ENCODE results near the gene SH2B3. TPM values are rescaled to one million over a fixed set of nuclear protein-coding genes. Genes with fewer than 3 reads are reported as not detected.

Gene SH2B3
- total RNA-seq, 1 experiment from 2014 or later = 40.3 TPM

DNA sequence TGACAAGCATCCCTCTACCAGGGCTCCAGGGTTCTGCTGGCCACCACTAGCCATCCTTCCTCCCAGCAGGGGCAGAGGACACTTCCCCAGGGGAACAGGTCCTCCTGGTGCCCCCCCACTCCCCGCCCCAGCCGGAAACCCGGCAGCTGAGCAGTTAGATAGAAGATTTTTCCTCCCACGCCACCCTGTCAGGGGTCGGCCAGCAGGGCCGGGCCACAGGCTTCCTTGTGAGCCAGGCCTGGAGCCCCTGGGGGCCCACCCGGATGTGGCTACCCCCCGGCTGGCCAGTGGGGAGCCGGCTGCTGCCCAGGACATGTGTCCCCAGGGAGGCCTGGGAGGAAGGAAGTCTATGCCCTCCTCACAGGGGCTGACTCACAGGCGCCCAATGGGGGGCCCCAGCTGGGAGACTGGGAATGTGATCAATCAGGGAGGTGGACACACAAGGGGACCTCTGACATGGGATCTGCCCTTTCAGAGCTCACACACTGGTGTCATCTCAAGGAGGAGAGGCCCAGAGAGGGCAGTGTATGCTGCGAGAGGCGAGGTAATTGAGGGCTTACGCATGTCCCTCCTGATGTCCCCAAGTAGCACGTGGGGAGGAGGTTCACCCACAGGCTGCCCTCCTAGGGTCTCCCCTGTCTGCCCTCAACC, 4.2 kb downstream of the SH2B3 start:
- H3K23me2 ChIP-seq (ENCODE audit: insufficient read length, low read depth, low read length, poor library complexity, severe bottlenecking) = peaks cover 13% of the 10 kb centered on the region

More for the DNA sequence above, 4.2 kb downstream of the SH2B3 start:
- Histone ChIP-seq H3K27ac (ENCODE audit: insufficient read length, low read depth, low read length) (no peak overlapping the region), H4K91ac (ENCODE audit: insufficient read length, low read depth, low read length) (no peak overlapping the region), H2AFZ (ENCODE audit: low read length) (no peak overlapping the region), H3K56ac (ENCODE audit: insufficient read length, low read depth, low read length) (no peak overlapping the region), H3K4me2 (ENCODE audit: insufficient read depth, insufficient read length, low read length) (no peak overlapping the region), H3K9ac (ENCODE audit: extremely low read depth, insufficient read length, low read length) (no peak overlapping the region), H4K8ac (replicated peaks; ENCODE audit: insufficient read length, low read depth, low read length) (no peak overlapping the region), H2BK120ac (ENCODE audit: low read depth, low read length, poor library complexity, severe bottlenecking) (no peak overlapping the region), H2AK5ac (ENCODE audit: insufficient read length, low read length) (no peak overlapping the region), H3K18ac (ENCODE audit: insufficient read length, low read depth, low read length) (no peak overlapping the region), H3K4me1 (ENCODE audit: insufficient read depth, low read length) (peaks cover 6% of the 10 kb centered on the region), H3K4ac (ENCODE audit: low read depth, low read length) (no peak overlapping the region), H3K14ac (ENCODE audit: insufficient read depth, low read length) (no peak overlapping the region), H3K79me2 (ENCODE audit: insufficient read depth, low read length) (peaks cover 52% of the 10 kb centered on the region; the same call in 1 of the 2 replicates), H2BK20ac (ENCODE audit: low read depth, low read length, poor library complexity, severe bottlenecking) (no peak overlapping the region), H3K27me3 (ENCODE audit: insufficient read depth, low read length) (no peaks in the 10 kb centered on the region), H4K5ac (ENCODE audit: insufficient read length, low read depth, low read length) (no peak overlapping the region), H3K9me3 (ENCODE audit: control insufficient read depth, low read depth, low read length) (no peaks in the 10 kb centered on the region), H3K79me1 (ENCODE audit: insufficient read depth, low read depth, low read length, poor library complexity, severe bottlenecking) (peaks cover 8% of the 10 kb centered on the region), H3T11ph (ENCODE audit: low read length) (no peak overlapping the region), H2BK15ac (ENCODE audit: low read depth, low read length) (no peak overlapping the region), H2BK12ac (ENCODE audit: insufficient read length, low read depth, low read length) (no peak overlapping the region), H4K20me1 (ENCODE audit: control insufficient read depth, insufficient read depth, insufficient read length) (no peaks in the 10 kb centered on the region), H2BK5ac (ENCODE audit: insufficient read length, low read length) (no peak overlapping the region), H3K23ac (ENCODE audit: insufficient read length, low read depth, low read length) (no peak overlapping the region)
- Mint-ChIP-seq H3K27me3 (ENCODE audit: low read depth) (no peaks in the 10 kb centered on the region; the same call in 1 of the 2 replicates), H3K4me1 (peaks cover 59 to 69% of the 10 kb centered on the region in 2 experiments), H3K36me3 (ENCODE audit: insufficient read depth in 1 of 3, low read depth in 3 of 3) (peaks cover 0 to 1% (median 0%) of the 10 kb centered on the region in 3 experiments; a peak in 1 of 7 replicates), H3K27ac (peak overlapping the region in 2 of 3 experiments; percentile 31 to 53; a peak in 2 of 7 replicates), H3K9me3 (no peaks in the 10 kb centered on the region), H3K4me3 (no peak overlapping the region; a peak in 1 of 5 replicates)
- peak; percentile 63 for DNase-seq
- no CpG with 5 or more reads among the region's 14 CpGs for WGBS (ENCODE audit: extremely low coverage, insufficient read length, low lambda C conversion rate)
- TF ChIP-seq, protein P1, sequence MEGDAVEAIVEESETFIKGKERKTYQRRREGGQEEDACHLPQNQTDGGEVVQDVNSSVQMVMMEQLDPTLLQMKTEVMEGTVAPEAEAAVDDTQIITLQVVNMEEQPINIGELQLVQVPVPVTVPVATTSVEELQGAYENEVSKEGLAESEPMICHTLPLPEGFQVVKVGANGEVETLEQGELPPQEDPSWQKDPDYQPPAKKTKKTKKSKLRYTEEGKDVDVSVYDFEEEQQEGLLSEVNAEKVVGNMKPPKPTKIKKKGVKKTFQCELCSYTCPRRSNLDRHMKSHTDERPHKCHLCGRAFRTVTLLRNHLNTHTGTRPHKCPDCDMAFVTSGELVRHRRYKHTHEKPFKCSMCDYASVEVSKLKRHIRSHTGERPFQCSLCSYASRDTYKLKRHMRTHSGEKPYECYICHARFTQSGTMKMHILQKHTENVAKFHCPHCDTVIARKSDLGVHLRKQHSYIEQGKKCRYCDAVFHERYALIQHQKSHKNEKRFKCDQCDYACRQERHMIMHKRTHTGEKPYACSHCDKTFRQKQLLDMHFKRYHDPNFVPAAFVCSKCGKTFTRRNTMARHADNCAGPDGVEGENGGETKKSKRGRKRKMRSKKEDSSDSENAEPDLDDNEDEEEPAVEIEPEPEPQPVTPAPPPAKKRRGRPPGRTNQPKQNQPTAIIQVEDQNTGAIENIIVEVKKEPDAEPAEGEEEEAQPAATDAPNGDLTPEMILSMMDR (conservative IDR thresholded peaks at IDR 0.05) = no peak

All from H9 (cell line).